Activated CD4-positive, alpha-beta T cell treated with anti-CD3 and anti-CD28 coated beads, Interleukin-2, Interleukin-6, amounts not matched to agents 100 ng/mL and 50 ng/mL, durations not matched to agents 16 hours and 8 hours (primary cell): ENCODE data around the gene UBAP2L.
"Not testable (repeated sequence)": the region's sequence is repeated elsewhere in the genome, so short reads cannot be mapped to it uniquely, and the experiment has no call there.

Experiments
- DNase-seq: peaks from one replicate; pipeline ENCODE4 v3.0.0-alpha.2; 2020

Gene UBAP2L

DNA sequence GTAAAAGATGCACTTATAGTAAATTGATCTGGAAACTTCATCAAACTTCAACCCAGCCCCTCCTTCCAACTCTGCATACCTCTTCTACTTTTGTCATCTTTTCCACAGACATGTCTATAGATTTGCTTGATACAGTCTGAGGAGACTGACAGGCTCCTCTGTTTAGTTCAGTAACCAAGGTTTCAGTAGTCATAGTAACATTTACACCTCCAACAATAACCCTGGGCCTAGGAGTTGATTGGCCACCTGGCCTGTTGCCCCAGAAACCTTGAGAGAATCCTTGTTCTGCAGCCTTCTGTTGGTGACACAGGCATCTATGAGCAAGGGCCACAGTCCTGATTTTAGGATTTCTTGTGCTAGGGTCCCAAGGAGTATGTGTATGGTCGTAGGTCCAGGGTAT lies 14.6 kb upstream of the UBAP2L start, which contains the start of gene CFAP141:
CFAP141 (minus strand) TSS at position 138 of the 400 bp plus-strand sequence; CDS start at position 112, 26 bp downstream.
- DNase-seq: peak; percentile 49

DNA sequence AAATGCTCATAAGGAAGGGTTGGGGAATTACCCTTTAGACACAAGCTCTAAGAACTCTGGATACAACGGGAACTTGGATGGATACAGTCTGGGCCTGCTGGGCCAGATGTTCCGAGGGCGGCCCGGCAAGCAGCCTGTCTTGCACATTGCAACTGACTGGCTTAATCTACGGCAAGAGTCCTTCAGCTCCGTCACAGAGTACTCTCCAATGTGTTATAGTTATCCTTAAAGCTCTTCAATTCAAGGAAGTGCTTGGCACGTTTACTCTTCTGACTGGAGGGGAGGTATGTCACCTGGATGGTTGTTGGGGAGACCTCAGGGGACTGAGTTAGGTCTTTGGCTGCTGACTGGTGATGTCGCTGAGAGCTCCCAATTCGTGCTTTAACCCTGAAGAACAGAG lies 13.5 kb upstream of the UBAP2L start:
- DNase-seq: no peak

DNA sequence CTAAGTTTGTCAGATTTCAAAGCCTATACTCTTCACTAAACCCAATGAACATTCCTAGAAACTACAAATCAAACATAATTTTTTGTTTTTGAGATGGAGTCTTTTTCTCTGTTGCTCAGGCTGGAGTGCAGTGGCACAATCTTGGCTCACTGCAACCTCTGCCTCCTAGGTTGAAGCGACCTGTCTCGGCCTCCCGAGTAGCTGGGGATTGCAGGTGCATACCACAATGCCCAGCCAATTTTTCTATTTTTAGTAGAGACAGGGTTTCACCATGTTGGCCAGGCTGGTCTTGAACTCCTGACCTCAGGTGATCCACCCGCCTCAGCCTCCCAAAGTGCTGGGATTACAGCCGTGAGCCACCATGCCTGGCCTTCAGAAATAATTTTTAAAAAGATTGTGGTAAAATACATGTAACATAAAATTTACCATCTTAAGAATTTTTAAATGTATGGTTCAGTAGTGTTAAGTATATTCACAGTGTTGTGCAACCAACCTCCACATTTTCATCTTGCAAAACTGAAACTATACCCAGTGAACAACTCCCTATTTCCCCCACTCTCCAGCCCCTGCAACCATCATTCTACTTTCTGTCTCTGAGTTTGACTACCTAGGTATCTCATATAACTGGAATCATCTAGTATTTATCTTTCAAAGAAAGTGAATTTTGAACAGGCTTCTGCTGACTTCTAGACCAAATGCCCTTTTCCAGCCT lies 11.9 kb upstream of the UBAP2L start:
- DNase-seq: no peak

DNA sequence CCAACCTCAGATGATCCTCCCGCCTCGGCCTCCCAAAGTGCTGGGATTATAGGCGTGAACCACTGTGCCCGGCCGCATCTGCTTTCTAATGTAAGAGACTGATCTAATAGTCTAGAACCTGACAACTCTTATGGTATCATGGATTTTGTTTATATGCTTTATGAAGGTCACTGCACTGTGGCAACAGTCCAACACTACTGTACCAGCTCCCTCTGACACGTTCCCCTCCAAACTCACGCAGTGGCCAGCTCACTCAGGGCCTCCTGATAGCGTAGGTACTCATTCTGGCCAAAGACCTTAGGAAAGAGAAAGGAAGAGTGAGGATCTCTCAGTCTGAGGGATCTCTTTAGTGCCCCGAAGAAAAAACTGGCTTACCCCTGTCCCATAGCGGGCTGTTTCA lies 8.7 kb upstream of the UBAP2L start:
- no peak for DNase-seq

DNA sequence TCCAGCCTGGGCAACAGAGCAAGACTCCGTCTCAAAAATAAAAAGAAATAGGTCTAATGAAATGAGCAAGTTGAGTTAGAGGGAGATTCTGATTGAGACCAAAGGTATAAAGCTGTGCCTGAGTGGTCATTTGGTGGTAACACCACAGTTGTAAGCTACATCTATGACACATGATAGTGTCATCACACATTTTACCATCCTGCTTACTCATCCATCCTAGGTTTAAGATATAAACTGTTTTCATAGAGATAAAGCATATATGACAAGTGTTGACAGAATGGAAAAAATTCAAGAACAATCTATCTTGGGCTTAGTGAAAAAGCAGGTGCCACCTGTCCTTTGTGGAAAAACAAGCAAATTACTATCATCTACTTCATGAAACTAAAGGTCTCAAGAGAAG lies 7.5 kb upstream of the UBAP2L start:
- peak; percentile 23 for DNase-seq

DNA sequence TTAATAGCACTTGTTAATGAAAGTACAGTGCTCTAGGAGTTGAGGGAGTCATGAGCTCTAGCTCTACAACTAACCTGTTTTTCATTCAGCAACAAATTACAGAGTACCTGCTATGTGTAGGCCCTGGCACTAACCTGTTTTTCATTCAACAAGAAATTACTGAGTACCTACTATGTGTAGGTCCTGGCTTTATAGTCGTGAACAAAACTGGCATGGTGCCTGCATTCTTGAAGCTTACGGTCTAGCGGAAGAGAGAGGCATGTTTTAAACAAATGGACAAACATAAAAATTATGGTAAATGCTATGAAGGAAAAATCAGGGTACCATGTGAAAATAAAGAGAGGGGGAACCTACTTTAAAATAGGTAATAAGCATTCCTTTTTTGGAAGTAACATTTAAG lies 2.2 kb upstream of the UBAP2L start:
- no peak for DNase-seq

DNA sequence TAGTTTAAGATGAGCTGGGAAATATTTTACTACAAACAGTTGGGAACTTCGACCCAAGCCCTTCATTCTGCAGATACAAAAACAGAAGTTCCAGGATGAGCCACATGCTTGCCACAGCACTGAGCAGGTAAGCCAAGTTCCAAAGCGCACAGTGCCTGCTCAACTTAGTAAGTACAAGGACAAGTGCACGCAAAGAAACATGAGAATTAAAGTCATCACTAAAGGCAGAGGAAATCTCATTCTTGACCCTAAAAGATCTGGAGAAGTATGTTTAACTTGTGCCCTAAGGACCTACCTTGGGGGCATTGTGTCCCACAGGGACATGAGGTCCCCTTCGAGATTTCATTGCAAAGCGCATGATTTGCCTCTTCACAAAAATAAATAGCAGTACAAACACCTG lies 1.2 kb upstream of the UBAP2L start:
- DNase-seq: no peak

DNA sequence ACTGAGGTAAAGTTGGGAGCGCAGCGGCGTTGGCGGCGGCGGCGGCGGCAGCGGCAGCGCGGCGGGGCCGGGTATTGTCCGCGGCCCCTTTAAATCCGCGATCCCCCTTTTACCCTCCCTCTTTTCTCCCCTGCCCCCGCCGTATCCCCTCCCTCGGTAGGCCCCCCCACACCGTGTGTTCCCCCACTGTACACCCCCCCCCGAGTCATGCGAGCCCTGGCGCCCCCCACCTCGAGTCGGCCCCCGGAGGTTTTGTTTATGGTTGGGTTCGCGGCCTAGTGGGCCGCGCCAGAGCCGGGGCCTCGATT lies 169 bp downstream of the UBAP2L start:
- DNase-seq: no peak

DNA sequence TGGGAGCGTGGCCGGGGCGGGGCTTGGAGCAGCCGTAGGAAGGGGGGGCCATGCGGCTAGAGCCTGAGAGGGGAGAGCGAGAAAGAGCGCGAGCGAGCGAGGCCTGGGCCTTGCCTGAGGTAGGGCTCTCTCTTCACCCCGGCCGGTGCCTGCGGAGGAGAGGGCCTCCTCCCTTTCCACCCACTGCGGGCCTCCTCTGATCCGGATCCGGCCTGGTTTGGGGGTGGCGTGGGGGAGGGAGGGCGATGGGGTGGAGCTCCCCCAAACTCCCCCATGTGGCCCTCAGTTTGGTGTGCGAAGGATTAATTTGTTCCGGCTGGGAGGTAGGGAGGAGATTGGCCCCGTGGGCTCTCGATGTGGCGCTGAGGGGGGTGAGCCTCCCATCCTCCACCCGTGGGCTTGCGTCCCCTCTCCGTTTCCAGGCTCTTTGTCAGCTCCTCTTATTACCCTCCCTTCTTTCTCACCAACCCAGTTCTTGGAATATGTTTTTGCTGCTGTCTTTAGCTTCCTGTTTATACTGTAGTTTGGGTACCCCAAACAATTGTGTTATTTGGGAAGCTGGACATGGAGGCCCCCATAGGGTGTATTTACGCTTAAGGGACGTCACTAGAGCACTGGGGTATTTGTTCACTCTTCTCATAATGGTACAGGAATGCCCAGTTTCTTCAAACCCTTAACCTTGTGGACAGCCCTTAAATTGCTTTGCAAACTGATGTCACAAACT lies 685 bp downstream of the UBAP2L start:
- DNase-seq: peak; percentile 68

DNA sequence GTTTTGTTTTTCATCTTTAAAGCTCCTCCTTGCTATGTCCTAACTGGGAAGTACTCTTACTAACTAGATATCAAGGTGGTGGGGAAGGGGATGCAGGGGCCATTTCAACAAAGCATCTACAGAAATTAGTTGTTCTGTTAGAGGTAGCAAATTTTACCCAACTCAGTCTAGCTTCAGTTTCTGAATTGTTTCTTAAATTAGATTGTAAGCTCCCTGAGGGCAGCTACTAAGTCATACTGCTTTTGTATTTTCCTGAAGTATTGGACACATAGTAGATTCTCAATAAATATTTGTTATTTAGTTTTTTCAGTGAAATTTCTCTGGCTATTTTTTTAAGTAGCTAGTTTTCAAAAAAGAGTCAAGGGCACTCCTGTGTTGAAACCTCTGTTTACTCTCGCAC lies 1.8 kb downstream of the UBAP2L start:
- DNase-seq: no peak

DNA sequence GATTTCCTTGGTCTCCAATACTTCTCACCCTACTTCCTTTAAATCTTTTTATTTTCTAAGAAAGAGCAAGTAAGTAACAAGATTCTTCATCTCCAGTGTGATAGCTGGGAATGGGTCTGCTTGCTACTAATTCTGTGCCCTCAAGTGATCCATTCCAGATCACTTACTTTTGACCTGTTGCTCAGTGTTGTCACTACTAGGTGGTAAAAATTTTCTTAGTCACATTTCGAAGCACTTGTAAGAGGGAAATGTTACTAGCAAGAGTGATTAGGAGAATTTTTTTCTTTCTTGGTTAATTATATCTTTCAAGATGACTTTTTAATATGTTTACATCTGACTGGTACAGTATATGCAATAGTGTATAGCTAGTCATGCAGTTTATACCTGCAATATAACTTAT lies 2.2 kb downstream of the UBAP2L start:
- DNase-seq: no peak

DNA sequence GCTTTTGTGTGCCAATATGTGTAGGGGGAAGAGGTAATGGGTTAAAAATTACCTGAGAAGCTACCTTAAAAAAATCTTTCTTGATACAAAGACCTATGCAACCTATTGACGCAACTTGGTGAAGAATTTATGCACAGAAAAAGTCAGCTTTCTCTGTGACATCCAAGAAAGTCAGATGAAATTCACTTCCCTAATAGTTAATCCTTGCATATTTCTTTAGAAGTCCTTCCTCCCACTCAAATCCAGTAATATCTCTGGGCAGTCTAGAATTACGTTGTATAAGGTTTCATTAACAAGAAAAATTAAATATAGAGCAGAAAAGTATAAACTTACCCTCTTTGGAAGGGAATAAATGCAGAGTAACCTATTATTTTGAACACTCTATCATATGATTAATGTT lies 2.9 kb downstream of the UBAP2L start:
- DNase-seq: no peak

DNA sequence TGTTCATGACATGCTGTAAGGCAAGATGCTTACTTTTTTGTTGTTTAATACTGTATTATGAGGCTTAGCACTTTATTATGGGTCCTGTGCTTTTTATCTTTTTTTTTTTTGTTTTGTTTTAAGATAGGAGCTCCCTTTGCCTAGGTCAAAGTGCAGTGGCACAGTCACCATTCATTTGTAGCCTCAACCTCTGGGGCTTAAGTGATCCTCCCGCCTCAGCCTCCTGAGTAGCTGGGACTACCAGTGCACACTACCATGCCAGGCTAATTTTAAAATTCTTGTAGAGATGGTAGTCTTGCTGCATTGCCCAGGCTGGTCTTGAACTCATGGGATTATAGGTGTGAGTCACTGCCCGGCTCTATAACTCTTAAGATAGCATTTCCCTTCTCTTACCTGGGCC lies 4.6 kb downstream of the UBAP2L start:
- no peak for DNase-seq

DNA sequence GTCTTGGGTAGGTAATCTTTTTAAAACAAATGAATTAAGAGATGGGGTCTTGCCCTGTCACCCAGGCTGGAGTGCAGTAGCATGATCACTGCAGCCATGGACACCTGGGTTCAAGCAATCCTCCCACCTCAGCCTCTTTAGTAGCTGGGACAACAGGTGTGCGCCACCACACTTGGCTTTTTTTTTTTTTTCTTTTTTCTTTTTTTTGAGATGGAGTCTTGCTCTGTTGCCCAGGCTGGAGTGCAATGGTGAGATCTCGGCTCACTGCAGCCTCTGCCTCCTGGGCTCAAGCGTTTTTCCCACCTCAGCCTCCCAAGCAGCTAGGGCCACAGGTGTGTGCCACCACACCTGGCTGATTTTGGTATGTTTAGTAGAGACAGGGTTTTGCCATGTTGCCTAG lies 10.4 kb downstream of the UBAP2L start:
- not testable (repeated sequence) for DNase-seq

DNA sequence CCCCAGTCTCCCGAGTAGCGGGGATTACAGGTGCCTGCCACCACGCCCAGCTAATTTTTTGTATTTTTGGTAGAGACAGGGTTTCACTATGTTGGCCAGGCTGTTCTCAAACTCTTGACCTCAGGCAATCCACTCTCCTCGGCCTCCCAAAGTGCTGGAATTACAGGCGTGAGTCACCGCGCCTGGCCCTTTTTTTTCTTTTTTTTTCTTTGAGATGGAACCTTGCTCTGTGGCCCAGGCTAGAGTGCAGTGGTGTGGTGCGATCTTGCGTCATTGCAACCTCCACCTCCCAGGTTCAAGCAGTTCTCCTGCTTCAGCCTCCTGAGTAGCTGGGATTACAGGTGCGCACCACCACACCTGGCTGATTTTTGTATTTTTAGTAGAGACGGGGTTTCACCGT lies 12.4 kb downstream of the UBAP2L start:
- DNase-seq: not testable (repeated sequence)

DNA sequence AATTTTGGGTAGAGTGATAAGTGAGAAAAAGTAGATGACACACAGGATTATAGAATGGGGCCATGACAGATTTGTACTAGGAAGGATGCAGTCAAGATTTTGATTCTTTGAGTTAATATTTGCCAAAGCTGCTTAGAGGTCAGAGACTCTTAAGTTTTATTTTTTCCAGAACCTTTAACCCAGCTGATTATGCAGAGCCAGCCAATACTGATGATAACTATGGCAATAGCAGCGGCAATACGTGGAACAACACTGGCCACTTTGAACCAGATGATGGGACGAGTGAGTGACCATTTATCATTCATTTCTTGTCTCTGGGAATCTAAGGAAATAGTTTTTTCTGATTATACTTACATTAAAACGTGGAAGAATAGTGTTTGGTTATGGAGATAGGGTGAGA lies 16.1 kb downstream of the UBAP2L start:
- no peak for DNase-seq

DNA sequence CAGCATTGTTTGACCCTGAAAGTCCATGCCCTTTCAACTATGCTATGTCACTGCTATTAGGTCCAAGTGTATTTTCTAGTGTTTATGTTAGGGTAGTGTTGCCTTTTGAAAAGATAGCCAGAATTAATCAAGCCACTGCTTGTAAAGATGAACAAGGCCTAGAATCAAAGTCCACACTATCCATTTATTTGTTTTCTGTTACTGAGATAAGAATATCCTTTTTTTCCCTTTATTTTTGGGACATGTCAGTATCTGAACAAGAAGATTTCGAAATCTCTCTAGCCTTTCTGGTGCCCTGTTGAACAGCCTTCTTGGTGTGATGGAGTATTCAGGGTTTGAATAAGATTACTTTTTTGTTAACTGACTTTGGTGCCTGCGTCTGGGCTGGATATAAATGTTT lies 16.7 kb downstream of the UBAP2L start:
- DNase-seq: no peak

DNA sequence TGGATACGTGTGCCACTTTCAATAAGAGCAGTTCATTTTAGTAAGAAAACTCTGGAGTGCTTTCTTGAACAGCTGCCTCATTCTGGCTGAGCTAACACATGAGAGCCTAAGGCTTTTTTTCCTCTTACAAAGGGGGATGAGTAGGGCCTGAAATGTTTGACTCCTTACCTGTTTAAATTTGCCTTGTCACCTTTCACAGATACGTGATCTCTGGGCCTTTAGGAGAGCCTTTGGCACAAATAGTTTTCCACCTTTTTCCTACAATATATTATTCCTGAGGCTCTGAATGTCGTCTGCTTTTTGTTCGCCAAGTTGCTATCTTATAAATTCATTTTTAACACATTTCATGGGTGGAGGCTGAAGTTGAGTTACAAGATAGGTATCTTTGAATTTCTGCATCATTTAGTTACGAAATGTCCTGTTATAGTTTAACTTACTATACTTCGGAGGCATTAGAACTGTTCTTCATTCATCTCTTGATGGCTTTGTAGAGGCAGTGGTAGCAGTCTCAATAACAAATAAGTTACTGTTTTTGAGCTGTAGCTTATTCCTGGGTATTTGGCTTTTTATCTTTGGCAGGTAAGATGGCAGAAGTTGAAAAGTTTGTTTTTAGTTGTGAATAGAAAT lies 17.2 kb downstream of the UBAP2L start:
- no peak for DNase-seq

DNA sequence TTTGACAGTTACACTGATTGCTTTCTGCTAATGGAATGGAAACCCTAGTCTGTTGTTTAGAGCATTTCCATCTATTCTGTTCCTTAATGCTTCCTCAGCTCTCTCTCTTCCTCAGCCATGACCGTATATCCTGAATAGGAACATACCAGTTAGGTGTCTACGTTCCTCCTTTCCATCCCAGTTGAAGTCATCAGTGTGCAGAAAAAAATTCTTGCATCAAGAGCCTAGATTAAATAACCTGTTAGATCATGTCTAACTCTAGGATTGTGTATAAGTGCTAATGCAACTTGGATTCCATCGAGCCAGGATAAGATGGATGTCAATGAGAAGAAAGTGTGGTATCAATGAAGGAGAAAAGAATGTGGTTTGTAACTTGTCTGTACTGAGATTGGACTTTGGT lies 18.7 kb downstream of the UBAP2L start:
- no peak for DNase-seq

DNA sequence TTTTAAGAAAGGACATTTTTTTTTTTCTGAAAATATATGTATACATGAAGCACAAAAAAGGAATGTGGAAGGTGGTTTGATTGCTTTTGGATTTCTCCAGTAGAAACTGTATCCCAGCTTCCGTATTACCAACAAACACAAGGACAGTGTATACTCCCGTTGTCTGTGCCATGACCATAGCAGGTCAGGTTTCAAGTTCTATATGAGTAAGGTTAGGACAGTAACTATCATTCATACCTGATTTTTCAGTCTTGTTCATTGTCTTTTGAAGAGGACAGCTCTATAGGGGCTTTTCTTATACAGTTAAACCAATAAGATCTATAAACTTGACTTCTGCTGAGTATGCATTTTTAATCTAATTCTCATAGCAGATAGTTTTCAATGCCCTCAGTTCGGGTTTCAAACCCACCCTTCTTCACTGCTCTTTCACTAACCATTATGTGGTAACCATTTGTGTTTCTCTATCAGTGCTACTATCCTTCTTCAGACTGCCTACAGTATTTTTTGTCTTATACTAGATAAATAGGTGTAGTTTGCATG lies 19.6 kb downstream of the UBAP2L start:
- DNase-seq: no peak

DNA sequence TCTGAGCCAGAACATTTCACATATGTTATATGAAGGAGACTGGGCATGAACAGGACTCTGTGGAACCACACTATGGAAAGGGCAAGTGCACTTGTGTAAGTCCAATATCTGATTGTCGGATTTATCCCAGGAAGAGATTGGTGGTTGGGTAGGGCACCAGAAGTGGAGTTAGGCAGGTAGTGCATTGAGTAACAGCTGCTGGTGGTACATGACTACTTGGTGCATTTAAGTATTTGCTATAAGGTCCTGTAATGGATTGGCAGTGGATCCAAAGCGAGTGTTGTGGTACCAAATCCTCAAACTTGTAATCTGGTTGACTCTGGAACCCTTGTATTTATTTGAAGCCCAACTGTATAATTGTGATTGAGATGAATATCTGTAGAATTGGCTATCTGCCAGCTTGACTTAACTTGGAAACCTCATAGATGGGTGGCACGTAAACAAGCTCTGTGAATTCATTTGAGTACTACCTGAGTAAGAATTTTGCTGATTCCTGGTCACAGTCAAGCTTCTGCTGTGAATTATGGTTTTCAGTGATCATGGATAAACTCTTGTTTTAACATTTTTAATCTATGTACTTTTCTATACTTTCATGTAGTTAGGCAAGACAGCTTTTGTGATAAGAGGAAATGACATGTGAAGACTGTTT lies 21.1 kb downstream of the UBAP2L start:
- no peak for DNase-seq

DNA sequence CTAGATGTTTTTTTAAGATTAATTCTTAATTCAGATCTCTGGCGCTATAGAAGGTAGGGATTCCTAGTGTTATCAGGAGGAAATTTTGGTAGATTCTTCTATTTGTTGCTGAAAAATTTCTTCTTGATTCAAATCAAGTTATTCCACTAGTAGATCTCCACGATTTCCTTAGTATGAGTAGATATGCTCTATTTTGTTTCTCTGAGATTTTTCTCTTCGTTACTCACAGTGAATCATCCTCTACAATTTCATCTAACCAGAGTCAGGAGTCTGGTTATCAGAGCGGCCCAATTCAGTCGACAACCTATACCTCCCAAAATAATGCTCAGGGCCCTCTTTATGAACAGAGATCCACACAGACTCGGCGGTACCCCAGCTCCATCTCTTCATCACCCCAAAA lies 32.9 kb downstream of the UBAP2L start:
- DNase-seq: no peak

DNA sequence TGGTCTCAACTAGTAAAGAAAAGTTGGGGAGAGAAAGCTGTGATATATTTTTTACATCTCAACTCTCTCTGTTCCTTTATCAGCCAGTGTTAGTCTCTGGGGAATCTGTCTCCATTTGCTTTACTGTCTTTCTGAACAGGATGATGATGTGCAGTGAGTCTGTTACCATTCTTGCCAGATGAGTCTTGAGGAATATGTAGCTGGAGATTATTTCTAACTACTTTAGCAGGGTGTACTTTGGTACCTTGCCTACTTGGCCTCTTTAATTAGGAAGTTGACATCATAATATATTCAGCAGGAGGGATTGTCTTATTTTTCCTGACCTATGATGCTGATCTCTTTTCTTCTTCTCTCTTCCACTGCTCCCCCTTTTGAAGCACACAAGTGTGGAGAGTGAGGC lies 35.9 kb downstream of the UBAP2L start:
- DNase-seq: no peak

DNA sequence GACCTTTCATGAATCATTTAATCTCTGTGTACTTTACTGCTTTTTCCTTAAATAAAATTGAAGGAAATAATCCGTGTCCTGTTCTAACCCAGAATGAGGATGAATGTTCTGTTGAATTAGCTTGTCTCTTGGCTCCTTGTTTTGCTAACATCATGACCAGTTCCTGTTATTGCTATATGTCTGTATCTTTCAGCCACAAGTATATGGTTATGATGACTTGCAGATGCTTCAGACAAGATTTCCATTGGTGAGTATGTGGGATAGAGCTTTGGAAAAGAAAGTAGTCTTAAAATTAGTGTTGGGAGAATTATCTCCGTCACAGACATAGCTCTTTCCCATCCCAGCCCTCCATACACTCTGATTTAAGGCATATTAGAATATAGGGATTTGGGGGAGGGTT lies 38.0 kb downstream of the UBAP2L start:
- no peak for DNase-seq
